GM12878 (cell line): ENCODE data around the gene CD300A. TPM values are rescaled to one million over a fixed set of nuclear protein-coding genes. Genes with fewer than 3 reads are reported as not detected.

Experiments used
- CBX3 ChIP-seq: fragments of 200-600 bp; sonication (generic); IDR thresholded peaks from 2 replicates; pipeline ENCODE4 v1.6.1; 2016; ENCODE audit warnings: low read depth, borderline replicate concordance
- CREM ChIP-seq: IDR thresholded peaks from 2 replicates; pipeline ENCODE4 v1.6.1; 2014; ENCODE audit warnings: antibody characterized with exemption, low read depth
- DPF2 ChIP-seq: fragments of 450-650 bp; IDR thresholded peaks from 2 replicates; pipeline ENCODE4 v1.6.1; 2017; ENCODE audit warnings: mild to moderate bottlenecking
- EED ChIP-seq: sonication (generic); IDR thresholded peaks from 2 replicates; pipeline ENCODE4 v1.6.1; 2016; ENCODE audit warnings: antibody characterized with exemption, low read depth
- GABPA ChIP-seq: IDR thresholded peaks from 2 replicates; pipeline ENCODE4 v1.6.1; 2014; ENCODE audit warnings: antibody characterized with exemption, low read depth, mild to moderate bottlenecking, inconsistent platforms
- IRF4 ChIP-seq: IDR thresholded peaks from 2 replicates; pipeline ENCODE4 v1.6.1; 2011; ENCODE audit warnings: low read depth, low read length
- SMARCA5 ChIP-seq: fragments of 450-650 bp; IDR thresholded peaks from 2 replicates; pipeline ENCODE4 v1.6.1; 2017; ENCODE audit warnings: mild to moderate bottlenecking
- TCF3 ChIP-seq: IDR thresholded peaks from 2 replicates; pipeline ENCODE4 v1.6.1; 2012; ENCODE audit warnings: low read depth, mild to moderate bottlenecking, low read length, borderline replicate concordance; ENCODE audit not compliant: insufficient read depth
- polyA plus RNA-seq, 11 experiments: library from polyadenylated mRNA; depleted of rRNA in 4 of 11; unstranded in 6 of 11; stranded (reverse) in 5 of 11; fragments of >200 nt; fragmentation: Nextera tagmentation in 4 of 11; fragmentation: Illumina TruSeq in 1 of 11; extraction: Ambion mirVana in 4 of 11; extraction: Trizol in 1 of 11; gene quantifications; 1 replicate in 1 of 11; 2 replicates in 10 of 11; pipeline versions ENCODE4 v1.2.1 to v1.2.3, GENCODE V29; 2011 to 2016; ENCODE audit warnings: inconsistent platforms in 2 of 11, missing spikeins in 2 of 11, low read depth in 1 of 11
- total RNA-seq, 4 experiments: library from RNA; depleted of rRNA in 3 of 4; stranded (reverse); fragments of >200 nt in 3 of 4; fragmentation: Illumina TruSeq in 1 of 4; extraction: Trizol in 1 of 4; gene quantifications; 2 replicates each; pipeline versions ENCODE4 v1.2.1 to v1.2.3, GENCODE V29; 2013 to 2021
- TF ChIP-seq, protein P1 (sequence below): fragments of 450-650 bp; IDR thresholded peaks from 2 replicates; pipeline ENCODE4 v1.6.1; 2018; ENCODE audit warnings: borderline replicate concordance, mild to moderate bottlenecking; ENCODE audit not compliant: partially characterized antibody
- TF ChIP-seq, protein P2 (sequence below): IDR thresholded peaks from 2 replicates; pipeline ENCODE4 v1.6.1; 2012; ENCODE audit warnings: improper control_type of control experiment, low read depth, low read length; ENCODE audit not compliant: insufficient replicate concordance
- TF ChIP-seq, protein P3 (sequence below): fragments of 450-650 bp; IDR thresholded peaks from 2 replicates; pipeline ENCODE4 v1.6.1; 2017; ENCODE audit warnings: mild to moderate bottlenecking, moderate library complexity
- TF ChIP-seq, protein P4 (sequence below): fragments of 450-650 bp; formaldehyde crosslinking; IDR thresholded peaks from 2 replicates; pipeline ENCODE4 v1.4.0; 2020; ENCODE audit warnings: mild to moderate bottlenecking, moderate library complexity

CD300A gene
- total and polyA plus RNA-seq, 10 of the 15 experiments (the other 5 are each of a cell fraction or from before 2014, with no cell fraction given), result 10.6 to 128 (median 36.1) TPM

DNA sequence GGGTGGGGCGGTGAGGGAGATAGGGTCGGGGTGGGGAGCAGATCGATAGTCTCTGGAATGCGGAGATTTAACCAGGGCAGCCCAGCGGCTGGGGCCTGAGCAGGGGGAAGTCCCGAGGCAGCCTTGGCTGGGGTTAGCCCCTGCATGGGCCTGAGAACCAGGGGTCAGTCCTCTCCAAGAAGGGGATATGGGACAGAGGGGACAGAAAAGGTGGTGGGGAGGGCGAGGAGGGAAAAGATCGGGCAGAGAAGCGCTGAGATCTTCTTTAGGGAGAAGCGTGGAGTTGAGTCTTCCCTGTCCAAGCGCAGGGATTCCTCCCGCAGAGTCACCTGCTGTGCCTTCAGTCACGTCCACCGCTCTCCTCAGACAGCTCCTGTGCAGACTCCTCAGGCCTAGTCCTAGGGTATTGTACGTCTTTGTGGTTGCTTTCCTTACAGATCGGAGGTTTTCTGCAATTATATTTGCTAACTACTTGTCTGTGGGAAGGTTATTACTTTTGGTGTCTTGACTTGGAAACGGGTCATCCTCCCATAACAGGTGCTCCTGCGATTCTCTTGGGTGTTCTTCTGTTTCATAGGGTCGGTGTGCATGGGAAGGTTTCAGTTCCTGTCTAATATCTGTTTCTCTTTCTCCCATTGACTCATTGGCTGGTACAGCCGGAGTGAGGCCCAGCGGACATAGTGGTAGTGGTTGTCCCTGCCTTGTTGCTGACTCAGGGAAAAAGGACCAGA lies 952 bp downstream of the CD300A start (continued):
- TF ChIP-seq, protein P1, sequence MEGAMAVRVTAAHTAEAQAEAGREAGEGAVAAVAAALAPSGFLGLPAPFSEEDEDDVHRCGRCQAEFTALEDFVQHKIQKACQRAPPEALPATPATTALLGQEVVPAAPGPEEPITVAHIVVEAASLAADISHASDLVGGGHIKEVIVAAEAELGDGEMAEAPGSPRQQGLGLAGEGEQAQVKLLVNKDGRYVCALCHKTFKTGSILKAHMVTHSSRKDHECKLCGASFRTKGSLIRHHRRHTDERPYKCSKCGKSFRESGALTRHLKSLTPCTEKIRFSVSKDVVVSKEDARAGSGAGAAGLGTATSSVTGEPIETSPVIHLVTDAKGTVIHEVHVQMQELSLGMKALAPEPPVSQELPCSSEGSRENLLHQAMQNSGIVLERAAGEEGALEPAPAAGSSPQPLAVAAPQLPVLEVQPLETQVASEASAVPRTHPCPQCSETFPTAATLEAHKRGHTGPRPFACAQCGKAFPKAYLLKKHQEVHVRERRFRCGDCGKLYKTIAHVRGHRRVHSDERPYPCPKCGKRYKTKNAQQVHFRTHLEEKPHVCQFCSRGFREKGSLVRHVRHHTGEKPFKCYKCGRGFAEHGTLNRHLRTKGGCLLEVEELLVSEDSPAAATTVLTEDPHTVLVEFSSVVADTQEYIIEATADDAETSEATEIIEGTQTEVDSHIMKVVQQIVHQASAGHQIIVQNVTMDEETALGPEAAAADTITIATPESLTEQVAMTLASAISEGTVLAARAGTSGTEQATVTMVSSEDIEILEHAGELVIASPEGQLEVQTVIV, result no peak
- TF ChIP-seq GABPA (no peak), DPF2 (peak; percentile 77), CBX3 (no peak), TCF3 (peak; percentile 85; the same call in 1 of the 2 replicates), SMARCA5 (no peak), CREM (peak; percentile 77), IRF4 (peak; percentile 98), EED (peak; percentile 93)
- TF ChIP-seq, protein P2, sequence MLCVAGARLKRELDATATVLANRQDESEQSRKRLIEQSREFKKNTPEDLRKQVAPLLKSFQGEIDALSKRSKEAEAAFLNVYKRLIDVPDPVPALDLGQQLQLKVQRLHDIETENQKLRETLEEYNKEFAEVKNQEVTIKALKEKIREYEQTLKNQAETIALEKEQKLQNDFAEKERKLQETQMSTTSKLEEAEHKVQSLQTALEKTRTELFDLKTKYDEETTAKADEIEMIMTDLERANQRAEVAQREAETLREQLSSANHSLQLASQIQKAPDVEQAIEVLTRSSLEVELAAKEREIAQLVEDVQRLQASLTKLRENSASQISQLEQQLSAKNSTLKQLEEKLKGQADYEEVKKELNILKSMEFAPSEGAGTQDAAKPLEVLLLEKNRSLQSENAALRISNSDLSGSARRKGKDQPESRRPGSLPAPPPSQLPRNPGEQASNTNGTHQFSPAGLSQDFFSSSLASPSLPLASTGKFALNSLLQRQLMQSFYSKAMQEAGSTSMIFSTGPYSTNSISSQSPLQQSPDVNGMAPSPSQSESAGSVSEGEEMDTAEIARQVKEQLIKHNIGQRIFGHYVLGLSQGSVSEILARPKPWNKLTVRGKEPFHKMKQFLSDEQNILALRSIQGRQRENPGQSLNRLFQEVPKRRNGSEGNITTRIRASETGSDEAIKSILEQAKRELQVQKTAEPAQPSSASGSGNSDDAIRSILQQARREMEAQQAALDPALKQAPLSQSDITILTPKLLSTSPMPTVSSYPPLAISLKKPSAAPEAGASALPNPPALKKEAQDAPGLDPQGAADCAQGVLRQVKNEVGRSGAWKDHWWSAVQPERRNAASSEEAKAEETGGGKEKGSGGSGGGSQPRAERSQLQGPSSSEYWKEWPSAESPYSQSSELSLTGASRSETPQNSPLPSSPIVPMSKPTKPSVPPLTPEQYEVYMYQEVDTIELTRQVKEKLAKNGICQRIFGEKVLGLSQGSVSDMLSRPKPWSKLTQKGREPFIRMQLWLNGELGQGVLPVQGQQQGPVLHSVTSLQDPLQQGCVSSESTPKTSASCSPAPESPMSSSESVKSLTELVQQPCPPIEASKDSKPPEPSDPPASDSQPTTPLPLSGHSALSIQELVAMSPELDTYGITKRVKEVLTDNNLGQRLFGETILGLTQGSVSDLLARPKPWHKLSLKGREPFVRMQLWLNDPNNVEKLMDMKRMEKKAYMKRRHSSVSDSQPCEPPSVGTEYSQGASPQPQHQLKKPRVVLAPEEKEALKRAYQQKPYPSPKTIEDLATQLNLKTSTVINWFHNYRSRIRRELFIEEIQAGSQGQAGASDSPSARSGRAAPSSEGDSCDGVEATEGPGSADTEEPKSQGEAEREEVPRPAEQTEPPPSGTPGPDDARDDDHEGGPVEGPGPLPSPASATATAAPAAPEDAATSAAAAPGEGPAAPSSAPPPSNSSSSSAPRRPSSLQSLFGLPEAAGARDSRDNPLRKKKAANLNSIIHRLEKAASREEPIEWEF, result peak; percentile 98
- TF ChIP-seq, protein P3, sequence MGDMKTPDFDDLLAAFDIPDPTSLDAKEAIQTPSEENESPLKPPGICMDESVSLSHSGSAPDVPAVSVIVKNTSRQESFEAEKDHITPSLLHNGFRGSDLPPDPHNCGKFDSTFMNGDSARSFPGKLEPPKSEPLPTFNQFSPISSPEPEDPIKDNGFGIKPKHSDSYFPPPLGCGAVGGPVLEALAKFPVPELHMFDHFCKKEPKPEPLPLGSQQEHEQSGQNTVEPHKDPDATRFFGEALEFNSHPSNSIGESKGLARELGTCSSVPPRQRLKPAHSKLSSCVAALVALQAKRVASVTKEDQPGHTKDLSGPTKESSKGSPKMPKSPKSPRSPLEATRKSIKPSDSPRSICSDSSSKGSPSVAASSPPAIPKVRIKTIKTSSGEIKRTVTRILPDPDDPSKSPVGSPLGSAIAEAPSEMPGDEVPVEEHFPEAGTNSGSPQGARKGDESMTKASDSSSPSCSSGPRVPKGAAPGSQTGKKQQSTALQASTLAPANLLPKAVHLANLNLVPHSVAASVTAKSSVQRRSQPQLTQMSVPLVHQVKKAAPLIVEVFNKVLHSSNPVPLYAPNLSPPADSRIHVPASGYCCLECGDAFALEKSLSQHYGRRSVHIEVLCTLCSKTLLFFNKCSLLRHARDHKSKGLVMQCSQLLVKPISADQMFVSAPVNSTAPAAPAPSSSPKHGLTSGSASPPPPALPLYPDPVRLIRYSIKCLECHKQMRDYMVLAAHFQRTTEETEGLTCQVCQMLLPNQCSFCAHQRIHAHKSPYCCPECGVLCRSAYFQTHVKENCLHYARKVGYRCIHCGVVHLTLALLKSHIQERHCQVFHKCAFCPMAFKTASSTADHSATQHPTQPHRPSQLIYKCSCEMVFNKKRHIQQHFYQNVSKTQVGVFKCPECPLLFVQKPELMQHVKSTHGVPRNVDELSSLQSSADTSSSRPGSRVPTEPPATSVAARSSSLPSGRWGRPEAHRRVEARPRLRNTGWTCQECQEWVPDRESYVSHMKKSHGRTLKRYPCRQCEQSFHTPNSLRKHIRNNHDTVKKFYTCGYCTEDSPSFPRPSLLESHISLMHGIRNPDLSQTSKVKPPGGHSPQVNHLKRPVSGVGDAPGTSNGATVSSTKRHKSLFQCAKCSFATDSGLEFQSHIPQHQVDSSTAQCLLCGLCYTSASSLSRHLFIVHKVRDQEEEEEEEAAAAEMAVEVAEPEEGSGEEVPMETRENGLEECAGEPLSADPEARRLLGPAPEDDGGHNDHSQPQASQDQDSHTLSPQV, result no peak
- TF ChIP-seq, protein P4, sequence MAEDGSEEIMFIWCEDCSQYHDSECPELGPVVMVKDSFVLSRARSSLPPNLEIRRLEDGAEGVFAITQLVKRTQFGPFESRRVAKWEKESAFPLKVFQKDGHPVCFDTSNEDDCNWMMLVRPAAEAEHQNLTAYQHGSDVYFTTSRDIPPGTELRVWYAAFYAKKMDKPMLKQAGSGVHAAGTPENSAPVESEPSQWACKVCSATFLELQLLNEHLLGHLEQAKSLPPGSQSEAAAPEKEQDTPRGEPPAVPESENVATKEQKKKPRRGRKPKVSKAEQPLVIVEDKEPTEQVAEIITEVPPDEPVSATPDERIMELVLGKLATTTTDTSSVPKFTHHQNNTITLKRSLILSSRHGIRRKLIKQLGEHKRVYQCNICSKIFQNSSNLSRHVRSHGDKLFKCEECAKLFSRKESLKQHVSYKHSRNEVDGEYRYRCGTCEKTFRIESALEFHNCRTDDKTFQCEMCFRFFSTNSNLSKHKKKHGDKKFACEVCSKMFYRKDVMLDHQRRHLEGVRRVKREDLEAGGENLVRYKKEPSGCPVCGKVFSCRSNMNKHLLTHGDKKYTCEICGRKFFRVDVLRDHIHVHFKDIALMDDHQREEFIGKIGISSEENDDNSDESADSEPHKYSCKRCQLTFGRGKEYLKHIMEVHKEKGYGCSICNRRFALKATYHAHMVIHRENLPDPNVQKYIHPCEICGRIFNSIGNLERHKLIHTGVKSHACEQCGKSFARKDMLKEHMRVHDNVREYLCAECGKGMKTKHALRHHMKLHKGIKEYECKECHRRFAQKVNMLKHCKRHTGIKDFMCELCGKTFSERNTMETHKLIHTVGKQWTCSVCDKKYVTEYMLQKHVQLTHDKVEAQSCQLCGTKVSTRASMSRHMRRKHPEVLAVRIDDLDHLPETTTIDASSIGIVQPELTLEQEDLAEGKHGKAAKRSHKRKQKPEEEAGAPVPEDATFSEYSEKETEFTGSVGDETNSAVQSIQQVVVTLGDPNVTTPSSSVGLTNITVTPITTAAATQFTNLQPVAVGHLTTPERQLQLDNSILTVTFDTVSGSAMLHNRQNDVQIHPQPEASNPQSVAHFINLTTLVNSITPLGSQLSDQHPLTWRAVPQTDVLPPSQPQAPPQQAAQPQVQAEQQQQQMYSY (CRISPR knock-in tag), result no peak
